Gastrocnemius medialis (tissue), 4 donors: ENCODE results near the gene GADD45GIP1. TPM values are rescaled to one million over a fixed set of nuclear protein-coding genes. Genes with fewer than 3 reads are reported as not detected.

Experiments used
- ATAC-seq, 2 donors: fragments of 150-250 bp; one replicate each; pipeline ENCODE4 v1.9.1; 2016
- DNase-seq, 2 donors: peaks; one replicate each; pipeline ENCODE4 v3.0.0-alpha.2; 2019
- H3K27ac ChIP-seq, 4 donors: fragments of 200-600 bp; sonication (generic); 1 replicate in 1 of 4; 2 replicates in 3 of 4; pipeline ENCODE4 v1.5.1; 2016 to 2018; ENCODE audit warnings: mild to moderate bottlenecking in 2 of 4, moderate library complexity in 1 of 4
- H3K27me3 ChIP-seq, 3 donors: fragments of 200-600 bp; sonication (generic) in 2 of 3; 1 replicate in 1 of 3; 2 replicates in 2 of 3; pipeline versions ENCODE4 v1.5.1 to v1.6.0; 2016 to 2019; ENCODE audit warnings: mild to moderate bottlenecking in 1 of 3, moderate library complexity in 1 of 3
- H3K36me3 ChIP-seq, 2 donors: fragments of 200-600 bp; sonication (generic) in 1 of 2; one replicate each; pipeline ENCODE4 v1.5.1; 2017 to 2018
- H3K4me1 ChIP-seq, 2 donors: fragments of 200-600 bp; sonication (generic) in 1 of 2; one replicate each; pipeline ENCODE4 v1.5.1; 2016 to 2017; ENCODE audit warnings: mild to moderate bottlenecking in 2 of 2
- H3K4me3 ChIP-seq, 4 donors: fragments of 200-600 bp; sonication (generic) in 3 of 4; 1 replicate in 1 of 4; 2 replicates in 3 of 4; pipeline ENCODE4 v1.5.1; 2016 to 2019; ENCODE audit warnings: mild to moderate bottlenecking in 2 of 4
- H3K9me3 ChIP-seq, 3 donors: fragments of 200-600 bp; sonication (generic) in 2 of 3; 1 replicate in 1 of 3; 2 replicates in 2 of 3; pipeline ENCODE4 v1.5.1; 2016 to 2019
- POLR2A ChIP-seq, 2 donors: fragments of 450-650 bp; IDR thresholded peaks; one replicate each; pipeline ENCODE4 v1.6.1; 2017; ENCODE audit warnings: antibody characterized with exemption in 2 of 2, mild to moderate bottlenecking in 2 of 2, moderate library complexity in 2 of 2
- in situ Hi-C, 4 donors: fragments of 200-750 bp; cut with MboI; loops; one replicate each; pipeline versions ENCODE4 v1.15.0 to v1.8.0; 2017; ENCODE audit warnings: low sequenced_read_pairs in 4 of 4
- intact Hi-C: fragments of 100-400 bp; cut with DNase I; formaldehyde crosslinking; loops from one replicate; pipeline ENCODE4 v1.15.1; 2023; ENCODE audit warnings: low total_unique reads
- total RNA-seq, 4 donors: library from RNA; depleted of rRNA; stranded (reverse); fragments of >200 nt; gene quantifications; one replicate each; pipeline versions ENCODE4 v1.1.0 to v1.2.3, GENCODE V29; 2016
- TF ChIP-seq, protein P1 (sequence below), 5 experiments: fragments of 450-650 bp in 3 of 5; fragments of 200-600 bp in 2 of 5; sonication (generic) in 2 of 5; IDR thresholded peaks in 4 of 5; conservative IDR thresholded peaks in 1 of 5; 1 replicate in 4 of 5; 2 replicates in 1 of 5; pipeline ENCODE4 v1.5.1; 2016 to 2019; ENCODE audit warnings: antibody characterized with exemption in 5 of 5, mild to moderate bottlenecking in 3 of 5, moderate library complexity in 3 of 5

GADD45GIP1 gene
- total RNA-seq, 4 donors from 2014 or later: 50.7 to 71.0 (median 61.4) TPM

DNA sequence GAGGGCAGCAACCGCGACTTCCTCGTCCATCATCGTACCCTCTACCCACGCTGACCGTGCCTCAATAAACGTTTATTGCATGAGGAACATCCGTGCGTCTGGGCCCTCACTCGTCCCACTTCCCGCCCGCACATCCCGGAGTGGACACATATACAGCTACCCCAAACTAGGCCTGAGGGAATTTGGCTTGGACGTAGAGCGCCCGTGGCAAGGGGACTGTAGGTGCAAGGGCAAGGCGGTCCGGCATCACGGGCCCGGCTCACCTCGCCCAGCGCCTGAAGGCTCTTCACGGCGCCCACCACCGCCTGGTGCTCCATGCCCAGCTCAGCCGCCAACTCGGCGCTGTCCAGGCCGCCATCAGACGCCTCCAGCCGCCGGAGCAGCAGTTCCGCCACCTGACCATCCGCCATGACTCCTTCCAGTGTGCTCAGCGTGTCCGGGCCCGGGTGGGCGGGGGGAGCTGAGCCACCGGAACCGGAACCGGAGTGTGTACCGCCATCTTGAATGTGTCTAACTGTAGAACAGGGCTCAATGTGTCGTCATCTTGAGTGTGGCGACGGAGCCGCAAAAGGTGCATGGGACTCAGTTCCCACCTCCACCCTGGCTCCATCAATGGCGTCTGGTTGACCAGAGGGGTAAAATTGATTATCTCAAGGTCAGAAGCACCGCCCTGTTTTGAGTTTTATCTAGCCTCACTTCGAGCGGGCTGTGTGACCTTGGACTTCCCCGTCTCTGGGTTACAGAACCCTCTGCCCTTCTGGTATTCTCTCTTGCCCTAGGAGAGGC is 23.5 kb downstream of the GADD45GIP1 start, which contains the start of gene FARSA:
Gene FARSA (minus strand): TSS at position 425 of the 786 bp plus-strand sequence. CDS start 15 bp downstream, at position 410.
- in situ Hi-C loops (no loop called here), intact Hi-C loops (loop anchor here (1.0 to 5.0 kb wide), 4 partner anchors 15 to 211 kb away; partner anchors contain the start of genes GCDH, JUNB, SYCE2 and TNPO2)
- Histone ChIP-seq H3K4me3 (peak within 1 kb of the TSS; percentile 85 to 100 (median 98)), H3K36me3 (peaks cover 0 to 23% of the 10 kb centered on the region in 2 donors), H3K27ac (peak within 1 kb of the TSS; percentile 91 to 99 (median 94)), H3K27me3 (no peaks in the 10 kb centered on the region), H3K4me1 (peaks cover 16 to 19% of the 10 kb centered on the region in 2 donors), H3K9me3 (no peaks in the 10 kb centered on the region)
- TF ChIP-seq POLR2A (IDR thresholded peaks at IDR 0.05): peak; percentile 36 to 72
- TF ChIP-seq, protein P1, sequence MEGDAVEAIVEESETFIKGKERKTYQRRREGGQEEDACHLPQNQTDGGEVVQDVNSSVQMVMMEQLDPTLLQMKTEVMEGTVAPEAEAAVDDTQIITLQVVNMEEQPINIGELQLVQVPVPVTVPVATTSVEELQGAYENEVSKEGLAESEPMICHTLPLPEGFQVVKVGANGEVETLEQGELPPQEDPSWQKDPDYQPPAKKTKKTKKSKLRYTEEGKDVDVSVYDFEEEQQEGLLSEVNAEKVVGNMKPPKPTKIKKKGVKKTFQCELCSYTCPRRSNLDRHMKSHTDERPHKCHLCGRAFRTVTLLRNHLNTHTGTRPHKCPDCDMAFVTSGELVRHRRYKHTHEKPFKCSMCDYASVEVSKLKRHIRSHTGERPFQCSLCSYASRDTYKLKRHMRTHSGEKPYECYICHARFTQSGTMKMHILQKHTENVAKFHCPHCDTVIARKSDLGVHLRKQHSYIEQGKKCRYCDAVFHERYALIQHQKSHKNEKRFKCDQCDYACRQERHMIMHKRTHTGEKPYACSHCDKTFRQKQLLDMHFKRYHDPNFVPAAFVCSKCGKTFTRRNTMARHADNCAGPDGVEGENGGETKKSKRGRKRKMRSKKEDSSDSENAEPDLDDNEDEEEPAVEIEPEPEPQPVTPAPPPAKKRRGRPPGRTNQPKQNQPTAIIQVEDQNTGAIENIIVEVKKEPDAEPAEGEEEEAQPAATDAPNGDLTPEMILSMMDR (IDR thresholded peaks at IDR 0.05 in 4 of 5, conservative IDR thresholded peaks at IDR 0.05 in 1 of 5): no peak
- ATAC-seq: peak; percentile 82 to 84
- peak; percentile 94 for DNase-seq

DNA sequence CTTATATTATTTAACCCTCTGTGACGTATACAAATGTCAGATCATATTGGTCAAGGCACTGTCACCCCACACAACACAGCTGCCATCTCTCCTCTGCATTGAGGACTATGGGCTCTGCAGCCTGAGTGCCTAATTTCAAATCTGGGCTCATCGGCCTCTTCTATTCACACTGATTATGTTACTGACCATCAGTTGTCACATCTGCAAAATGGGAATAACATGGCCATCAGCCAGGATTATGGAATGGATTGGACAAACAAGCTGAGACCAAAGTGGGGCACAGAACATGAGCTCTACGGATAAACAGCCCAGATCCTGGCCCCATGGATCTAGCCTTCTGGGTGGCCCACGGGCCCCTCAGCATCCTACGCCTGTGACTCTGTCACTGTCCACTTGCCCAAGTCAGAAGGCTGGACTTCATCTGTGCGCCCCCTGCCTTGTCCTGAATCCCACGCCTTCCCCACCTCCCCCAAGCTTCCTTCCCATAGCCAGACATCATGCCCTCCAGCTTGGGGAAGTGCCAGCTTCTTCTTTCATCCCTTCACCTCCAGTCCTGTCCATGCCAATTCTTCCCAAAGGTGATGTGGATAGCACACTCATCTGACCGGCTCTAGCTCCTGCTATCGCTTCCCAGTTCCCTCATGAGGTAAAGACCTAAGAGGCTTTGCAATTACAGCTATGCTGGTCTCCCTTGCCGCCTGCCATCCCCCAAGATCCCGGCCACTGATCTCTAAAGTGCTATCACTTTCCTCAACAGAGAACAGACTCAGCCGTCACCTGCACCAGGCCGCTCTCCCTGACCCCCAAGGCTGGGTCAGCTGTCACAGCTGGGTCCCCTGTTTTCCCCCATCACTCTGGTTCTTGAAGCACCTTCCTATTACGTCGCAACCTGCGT is 24.4 kb downstream of the GADD45GIP1 start:
- Histone ChIP-seq H3K36me3 (peaks cover 0 to 29% of the 10 kb centered on the region in 2 donors), H3K9me3 (no peaks in the 10 kb centered on the region), H3K27me3 (no peaks in the 10 kb centered on the region), H3K4me1 (peaks cover 12 to 15% of the 10 kb centered on the region in 2 donors), H3K4me3 (peak overlapping the region; percentile 85 to 100 (median 98)), H3K27ac (peak overlapping the region; percentile 91 to 99 (median 94))
- in situ Hi-C loops: no loop called here
- ATAC-seq: peak in 1 of 2 donors; percentile 14
- no peak for DNase-seq
- intact Hi-C loops: loop anchor here (1.0 to 5.0 kb wide), 4 partner anchors 14 to 210 kb away; partner anchors contain the start of genes GCDH, JUNB, SYCE2 and TNPO2
- TF ChIP-seq POLR2A (IDR thresholded peaks at IDR 0.05): no peak
- TF ChIP-seq, protein P1 (IDR thresholded peaks at IDR 0.05 in 4 of 5, conservative IDR thresholded peaks at IDR 0.05 in 1 of 5): no peak

DNA sequence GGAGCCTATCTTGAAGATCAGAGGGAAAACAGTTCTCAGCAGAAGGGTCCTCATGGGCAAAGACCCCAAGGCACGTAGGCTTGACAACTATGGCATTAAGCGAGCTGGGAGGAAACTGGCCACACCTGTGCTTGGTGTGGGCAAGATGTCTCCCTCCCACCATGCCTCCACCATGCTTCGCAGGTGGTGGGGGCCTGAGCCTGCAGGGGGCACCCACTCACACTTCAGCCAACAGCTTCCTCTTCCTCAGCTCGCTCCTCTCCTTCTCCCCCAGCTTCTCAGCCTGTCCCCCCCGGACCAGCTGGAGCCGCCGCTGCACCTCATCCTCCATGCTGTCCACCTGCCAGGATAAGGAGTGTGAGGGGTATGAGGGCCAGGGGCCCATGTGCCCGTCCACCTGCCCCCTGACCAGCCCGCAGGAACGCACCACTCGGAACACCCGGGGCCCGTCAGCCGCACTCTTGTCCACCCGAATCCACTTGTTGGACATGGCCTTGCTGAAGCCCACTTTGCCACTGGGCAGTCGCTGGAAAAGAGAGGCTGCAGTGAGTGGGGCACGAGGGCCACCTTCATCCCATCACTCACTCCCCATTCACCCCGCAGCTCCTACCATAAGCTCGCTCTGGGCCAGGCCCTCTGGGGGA is 26.9 kb downstream of the GADD45GIP1 start:
- Histone ChIP-seq H3K9me3 (no peaks in the 10 kb centered on the region), H3K36me3 (peaks cover 0 to 52% of the 10 kb centered on the region in 2 donors), H3K27ac (no peak overlapping the region), H3K27me3 (no peaks in the 10 kb centered on the region), H3K4me3 (no peak overlapping the region), H3K4me1 (peaks cover 8 to 12% of the 10 kb centered on the region in 2 donors)
- in situ Hi-C loops (no loop called here), intact Hi-C loops (loop anchor here (5.0 kb wide), 2 partner anchors 138 to 208 kb away; partner anchors contain the start of genes JUNB and TNPO2)
- ATAC-seq: no peak
- no peak for DNase-seq
- TF ChIP-seq POLR2A (IDR thresholded peaks at IDR 0.05): no peak
- TF ChIP-seq, protein P1 (IDR thresholded peaks at IDR 0.05 in 4 of 5, conservative IDR thresholded peaks at IDR 0.05 in 1 of 5): no peak

DNA sequence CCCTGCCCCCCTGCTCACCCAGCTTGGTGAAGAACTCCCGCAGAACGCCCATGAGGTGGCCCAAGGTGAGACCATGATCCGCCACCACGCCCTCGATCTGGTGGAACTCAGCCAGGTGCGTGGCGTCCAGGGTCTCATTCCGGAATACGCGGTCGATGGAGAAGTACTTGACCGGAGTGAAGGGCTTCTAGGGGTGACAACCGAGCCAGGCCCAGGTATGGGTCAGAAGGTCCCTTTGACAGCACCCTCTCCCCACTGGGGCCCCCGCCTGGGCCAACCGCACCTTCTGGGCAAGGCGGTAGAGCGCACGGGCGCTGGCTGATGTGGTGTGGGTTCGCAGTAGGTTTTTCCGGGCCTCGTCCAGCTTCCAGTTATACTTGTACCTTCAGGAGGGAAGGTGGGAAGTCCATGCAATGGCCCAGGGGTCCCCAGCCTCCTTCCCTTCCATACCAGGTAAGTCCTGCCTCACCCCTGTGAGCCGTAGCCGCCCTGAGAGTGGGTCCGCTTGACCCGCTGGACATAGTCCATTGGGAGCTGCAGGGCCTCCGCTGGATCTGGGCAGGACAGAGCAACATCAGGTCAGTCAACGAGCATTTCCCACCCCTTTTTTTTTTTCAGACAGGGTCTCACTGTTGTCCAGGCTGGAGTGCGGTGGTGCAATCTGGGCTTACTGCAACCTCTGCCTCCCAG is 32.3 kb downstream of the GADD45GIP1 start:
- TF ChIP-seq POLR2A (IDR thresholded peaks at IDR 0.05): no peak
- TF ChIP-seq, protein P1 (IDR thresholded peaks at IDR 0.05 in 4 of 5, conservative IDR thresholded peaks at IDR 0.05 in 1 of 5): no peak
- in situ Hi-C loops: no loop called here
- no peaks in the 10 kb centered on the region for H3K4me1 ChIP-seq
- no peak overlapping the region for H3K27ac ChIP-seq
- intact Hi-C loops: no loop called here
- no peak for ATAC-seq
- H3K36me3 ChIP-seq: peaks cover 0 to 72% of the 10 kb centered on the region in 2 donors
- no peak overlapping the region for H3K4me3 ChIP-seq
- H3K9me3 ChIP-seq: no peaks in the 10 kb centered on the region
- DNase-seq: no peak
- H3K27me3 ChIP-seq: no peaks in the 10 kb centered on the region
